Measurements from ENCODE around the gene ALG14.

- TF ChIP-seq EP300 (IDR thresholded peaks at IDR 0.05) (no peak), CTCF (IDR thresholded peaks at IDR 0.05) (no peak), POLR2A (IDR thresholded peaks at IDR 0.05) (no peak), POLR2AphosphoS5 (IDR thresholded peaks at IDR 0.05) (no peak)
Observed at GRCh38 chr1:94969137-94969536, 103.6 kb downstream of the ALG14 start.
